Mesenchymal stem cell (in vitro differentiated cells and primary cell): ENCODE results near the gene SLC9C2.
"Not testable (repeated sequence)": the region's sequence is repeated elsewhere in the genome, so short reads cannot be mapped to it uniquely, and the experiment has no call there.

ENCODE experiments used
- DNase-seq: peaks from one replicate; pipeline ENCODE4 v3.0.0-alpha.2; 2013
- H2AFZ ChIP-seq: one replicate; pipeline ENCODE4 v1.6.1; 2013; ENCODE audit warnings: low read depth, mild to moderate bottlenecking, control low read depth, inconsistent platforms, low read length, moderate library complexity
- H2AK5ac ChIP-seq: 2 replicates; pipeline ENCODE4 v1.6.1; 2013; ENCODE audit warnings: low read length, moderate library complexity, mild to moderate bottlenecking, inconsistent platforms; ENCODE audit not compliant: severe bottlenecking
- H2BK120ac ChIP-seq: one replicate; pipeline ENCODE4 v1.6.1; 2013; ENCODE audit warnings: low read depth, mild to moderate bottlenecking, inconsistent platforms, low read length, moderate library complexity
- H2BK12ac ChIP-seq, 2 experiments: one replicate each; pipeline ENCODE4 v1.6.1; 2013; ENCODE audit warnings: inconsistent platforms in 2 of 2, low read length in 2 of 2, mild to moderate bottlenecking in 2 of 2, moderate library complexity in 2 of 2, control low read depth in 1 of 2
- H2BK15ac ChIP-seq: one replicate; pipeline ENCODE4 v1.6.1; 2013; ENCODE audit warnings: mild to moderate bottlenecking, low read depth, inconsistent platforms; ENCODE audit not compliant: poor library complexity, severe bottlenecking
- H2BK5ac ChIP-seq: 2 replicates; pipeline ENCODE4 v1.6.1; 2013; ENCODE audit warnings: low read depth, mild to moderate bottlenecking, low read length, control low read depth, inconsistent platforms; ENCODE audit not compliant: poor library complexity, severe bottlenecking
- H3K14ac ChIP-seq, 2 experiments: one replicate each; pipeline ENCODE4 v1.6.1; 2013; ENCODE audit warnings: inconsistent platforms in 2 of 2, low read length in 2 of 2, control low read depth in 1 of 2, mild to moderate bottlenecking in 1 of 2, moderate library complexity in 1 of 2
- H3K18ac ChIP-seq, 2 experiments: one replicate each; pipeline ENCODE4 v1.6.1; 2013; ENCODE audit warnings: inconsistent platforms in 2 of 2, low read length in 2 of 2, control low read depth in 1 of 2, low read depth in 1 of 2, mild to moderate bottlenecking in 1 of 2
- H3K23ac ChIP-seq, 2 experiments: one replicate each; pipeline ENCODE4 v1.6.1; 2013; ENCODE audit warnings: inconsistent platforms in 2 of 2, low read length in 2 of 2, mild to moderate bottlenecking in 2 of 2, moderate library complexity in 2 of 2, control low read depth in 1 of 2
- H3K27ac ChIP-seq: 2 replicates; pipeline ENCODE4 v1.5.1; 2013; ENCODE audit warnings: mild to moderate bottlenecking, moderate library complexity, low read length, control low read depth, inconsistent platforms; ENCODE audit not compliant: poor library complexity, severe bottlenecking
- H3K27me3 ChIP-seq, 2 experiments: 2 replicates each; pipeline versions ENCODE4 v1.6.1 to v1.7.0; 2013; ENCODE audit warnings: low read length in 2 of 2, mild to moderate bottlenecking in 2 of 2, moderate library complexity in 2 of 2, control low read depth in 1 of 2, inconsistent platforms in 1 of 2; ENCODE audit not compliant: control insufficient read depth in 1 of 2, insufficient read depth in 1 of 2
- H3K36me3 ChIP-seq, 2 experiments: 2 replicates each; pipeline versions ENCODE4 v1.6.1 to v1.7.0; 2013; ENCODE audit warnings: low read length in 2 of 2, control low read depth in 1 of 2, inconsistent platforms in 1 of 2, low read depth in 1 of 2, mild to moderate bottlenecking in 1 of 2; ENCODE audit not compliant: insufficient read depth in 2 of 2, control insufficient read depth in 1 of 2
- H3K4ac ChIP-seq, 2 experiments: one replicate each; pipeline ENCODE4 v1.6.1; 2013; ENCODE audit warnings: inconsistent platforms in 2 of 2, low read length in 2 of 2, mild to moderate bottlenecking in 2 of 2, moderate library complexity in 2 of 2, control low read depth in 1 of 2, low read depth in 1 of 2
- H3K4me1 ChIP-seq: 2 replicates; pipeline ENCODE4 v1.6.1; 2013; ENCODE audit warnings: low read depth, low read length, control low read depth; ENCODE audit not compliant: control insufficient read depth, insufficient read depth
- H3K4me2 ChIP-seq: 2 replicates; pipeline ENCODE4 v1.6.1; 2013; ENCODE audit warnings: low read length, mild to moderate bottlenecking, inconsistent platforms; ENCODE audit not compliant: poor library complexity, severe bottlenecking
- H3K4me3 ChIP-seq, 2 experiments: 2 replicates each; pipeline versions ENCODE4 v1.5.1 to v1.7.0; 2013; ENCODE audit warnings: low read length in 2 of 2, mild to moderate bottlenecking in 2 of 2, control low read depth in 1 of 2, low read depth in 1 of 2; ENCODE audit not compliant: insufficient read depth in 1 of 2
- H3K79me1 ChIP-seq: replicated peaks from 2 replicates; pipeline ENCODE4 v1.6.1; 2013; ENCODE audit warnings: mild to moderate bottlenecking, control low read depth, low read length, inconsistent platforms; ENCODE audit not compliant: poor library complexity, severe bottlenecking
- H3K9ac ChIP-seq: 2 replicates; pipeline ENCODE4 v1.7.0; 2013; ENCODE audit warnings: mild to moderate bottlenecking, low read length, moderate library complexity
- H3K9me3 ChIP-seq: 2 replicates; pipeline ENCODE4 v1.7.0; 2013; ENCODE audit warnings: mild to moderate bottlenecking, low read length; ENCODE audit not compliant: control insufficient read depth
- H4K8ac ChIP-seq: one replicate; pipeline ENCODE4 v1.6.1; 2013; ENCODE audit warnings: inconsistent platforms, mild to moderate bottlenecking, low read length, moderate library complexity
- H4K91ac ChIP-seq: one replicate; pipeline ENCODE4 v1.6.1; 2013; ENCODE audit warnings: mild to moderate bottlenecking, low read length, inconsistent platforms
- WGBS: methylation state at CpG from one replicate; pipeline ENCODE4 v1.1.7; 2013; ENCODE audit warnings: mixed read lengths; 5-methylcytosine and 5-hydroxymethylcytosine counted together

Gene SLC9C2

DNA sequence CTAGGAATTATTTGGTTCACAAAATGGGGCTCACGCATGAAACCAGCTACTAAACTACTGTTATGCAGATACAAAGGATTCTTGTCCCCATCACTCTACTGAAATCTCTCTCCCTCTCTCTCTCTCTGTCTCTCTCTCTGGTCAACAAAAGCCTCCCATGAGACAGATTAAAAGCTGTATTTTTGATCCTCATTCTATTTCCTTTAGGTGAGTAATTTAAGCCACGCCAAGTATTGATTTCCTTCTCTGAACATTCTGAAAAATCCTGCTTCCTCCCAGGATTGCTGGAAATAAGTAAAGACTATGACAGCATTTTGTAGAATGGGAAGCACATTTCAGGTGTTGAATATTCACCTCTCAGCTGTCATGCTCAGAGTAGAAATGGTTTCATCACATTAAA is 82.1 kb downstream of the SLC9C2 start:
- no peaks in the 10 kb centered on the region for H3K36me3 ChIP-seq
- no peak overlapping the region for H4K91ac ChIP-seq
- no peaks in the 10 kb centered on the region for H3K4me1 ChIP-seq
- no peak for DNase-seq
- no peak overlapping the region for H2BK12ac ChIP-seq
- 100% methylated on average over 1 of the region's 2 CpGs for WGBS
- no peak overlapping the region for H3K4me2 ChIP-seq
- H2BK5ac ChIP-seq: no peak overlapping the region
- no peak overlapping the region for H2AFZ ChIP-seq
- H3K23ac ChIP-seq: no peak overlapping the region
- no peak overlapping the region for H3K9ac ChIP-seq
- H3K27me3 ChIP-seq: no peaks in the 10 kb centered on the region
- H3K4me3 ChIP-seq: no peak overlapping the region
- H3K27ac ChIP-seq: no peak overlapping the region
- no peak overlapping the region for H2BK15ac ChIP-seq
- no peak overlapping the region for H3K4ac ChIP-seq
- no peak overlapping the region for H2BK120ac ChIP-seq
- H3K18ac ChIP-seq: no peak overlapping the region
- H2AK5ac ChIP-seq: no peak overlapping the region
- H3K79me1 ChIP-seq: no peaks in the 10 kb centered on the region
- no peak overlapping the region for H3K14ac ChIP-seq
- H4K8ac ChIP-seq: no peak overlapping the region
- no peaks in the 10 kb centered on the region for H3K9me3 ChIP-seq

GRCh38 chr1:173514503-173514902 is 88.4 kb downstream of the SLC9C2 start:
- not testable (repeated sequence) for H2BK120ac ChIP-seq, H3K27ac ChIP-seq, H2BK5ac ChIP-seq, H3K4ac ChIP-seq, H3K23ac ChIP-seq, H3K27me3 ChIP-seq, H2BK12ac ChIP-seq, H4K91ac ChIP-seq, H3K18ac ChIP-seq, H3K4me1 ChIP-seq, H4K8ac ChIP-seq, H2BK15ac ChIP-seq, H3K14ac ChIP-seq, H3K4me2 ChIP-seq, H3K4me3 ChIP-seq, H2AFZ ChIP-seq, H3K9ac ChIP-seq, H3K9me3 ChIP-seq, H2AK5ac ChIP-seq, H3K79me1 ChIP-seq, DNase-seq, H3K36me3 ChIP-seq
- 88% methylated on average over 1 of the region's 1 CpG for WGBS

GRCh38 chr1:173509797-173510196 is 93.1 kb downstream of the SLC9C2 start:
- Histone ChIP-seq H3K27me3 (no peaks in the 10 kb centered on the region), H3K4me1 (peaks cover 4% of the 10 kb centered on the region), H3K18ac (no peak overlapping the region), H4K91ac (no peak overlapping the region), H3K79me1 (no peaks in the 10 kb centered on the region), H2AFZ (no peak overlapping the region), H3K14ac (no peak overlapping the region), H3K9ac (no peak overlapping the region), H2BK12ac (no peak overlapping the region), H2BK15ac (no peak overlapping the region), H3K4me2 (no peak overlapping the region), H3K4me3 (no peak overlapping the region), H4K8ac (no peak overlapping the region), H3K4ac (no peak overlapping the region), H3K23ac (no peak overlapping the region), H3K36me3 (no peaks in the 10 kb centered on the region), H2BK5ac (no peak overlapping the region), H3K27ac (no peak overlapping the region), H3K9me3 (peaks cover 5% of the 10 kb centered on the region), H2AK5ac (no peak overlapping the region), H2BK120ac (no peak overlapping the region)
- 100% methylated on average over 1 of the region's 1 CpG for WGBS
- DNase-seq: no peak

DNA sequence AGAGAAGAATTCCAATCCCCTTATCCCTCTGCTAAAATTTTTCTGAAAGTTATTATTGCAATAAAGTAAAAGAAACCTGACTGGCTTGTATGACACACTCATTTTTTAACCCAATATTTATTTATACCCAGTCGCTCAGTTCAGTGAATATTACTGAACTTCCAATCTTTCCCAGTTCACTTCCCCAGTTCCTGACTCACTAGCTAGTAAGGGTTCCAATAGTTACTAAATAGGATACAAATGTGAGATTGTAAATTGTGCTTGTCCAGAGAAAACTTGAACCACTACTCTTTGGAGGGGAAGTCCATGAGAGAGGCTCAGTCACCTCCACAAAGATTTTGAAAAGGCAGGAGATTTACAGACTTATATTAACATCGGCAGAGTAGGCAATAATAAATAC is 94.3 kb downstream of the SLC9C2 start:
- Histone ChIP-seq H3K4ac (no peak overlapping the region), H4K91ac (no peak overlapping the region), H3K9me3 (peaks cover 5% of the 10 kb centered on the region), H3K4me3 (no peak overlapping the region), H3K36me3 (no peaks in the 10 kb centered on the region), H2BK12ac (no peak overlapping the region), H3K4me2 (no peak overlapping the region), H3K14ac (no peak overlapping the region), H2AFZ (no peak overlapping the region), H3K9ac (no peak overlapping the region), H2BK120ac (no peak overlapping the region), H3K79me1 (no peaks in the 10 kb centered on the region), H2AK5ac (peak overlapping the region; percentile 55), H2BK15ac (no peak overlapping the region), H3K27ac (peak overlapping the region; percentile 66), H3K4me1 (peaks cover 4% of the 10 kb centered on the region), H4K8ac (no peak overlapping the region), H3K27me3 (no peaks in the 10 kb centered on the region), H3K18ac (no peak overlapping the region), H3K23ac (no peak overlapping the region), H2BK5ac (no peak overlapping the region)
- DNase-seq: no peak
- 100% methylated on average over 1 of the region's 2 CpGs for WGBS
